Fibroblast of mammary gland (primary cell): ENCODE data around the gene RHOF.

ENCODE experiments used
- DNase-seq: peaks from one replicate; pipeline ENCODE4 v3.0.0-alpha.2; 2010; ENCODE audit warnings: low read depth
- H3K4me3 ChIP-seq: 2 replicates; pipeline ENCODE4 v1.5.1; 2011; ENCODE audit warnings: low read depth, mild to moderate bottlenecking, low read length, moderate library complexity; ENCODE audit not compliant: control insufficient read depth
- CTCF ChIP-seq: conservative IDR thresholded peaks from 2 replicates; pipeline ENCODE4 v1.5.1; 2011; ENCODE audit warnings: low read depth, low read length, inconsistent platforms; ENCODE audit not compliant: control insufficient read depth, insufficient read depth

Gene RHOF

DNA sequence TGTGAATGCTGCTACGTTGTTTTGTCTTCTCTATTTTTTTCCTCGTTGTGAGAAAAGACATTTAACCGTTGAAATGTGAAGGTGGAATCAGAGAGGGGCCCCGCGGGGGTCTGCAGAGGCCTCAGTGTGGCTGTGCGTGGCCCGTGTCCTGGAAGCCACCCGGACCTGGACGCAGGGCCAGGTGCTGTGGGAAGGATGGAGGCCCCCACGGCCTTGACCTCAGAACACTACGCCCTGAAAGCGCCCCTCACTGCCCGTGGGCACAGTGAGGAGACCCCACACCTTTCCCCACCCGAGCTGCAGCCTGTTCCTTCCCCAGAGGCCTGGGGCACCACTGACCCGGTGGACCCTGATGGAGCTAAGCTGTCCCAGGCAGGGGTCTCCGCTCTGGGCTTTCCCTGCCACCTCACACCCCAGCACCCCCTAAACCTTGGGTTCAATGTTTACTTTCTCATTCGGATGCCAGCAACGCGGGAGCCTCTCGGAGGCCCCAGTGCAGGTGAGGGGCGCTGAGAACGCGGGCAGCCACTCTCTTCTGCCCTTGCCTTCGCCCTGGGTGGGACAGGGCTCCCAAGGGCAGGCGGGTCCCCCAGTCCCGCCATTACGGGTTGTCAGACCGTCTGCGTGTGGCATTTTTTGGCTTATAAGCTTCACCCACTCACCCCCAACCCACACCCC, 37.2 kb upstream of the RHOF start:
- no peak for DNase-seq

DNA sequence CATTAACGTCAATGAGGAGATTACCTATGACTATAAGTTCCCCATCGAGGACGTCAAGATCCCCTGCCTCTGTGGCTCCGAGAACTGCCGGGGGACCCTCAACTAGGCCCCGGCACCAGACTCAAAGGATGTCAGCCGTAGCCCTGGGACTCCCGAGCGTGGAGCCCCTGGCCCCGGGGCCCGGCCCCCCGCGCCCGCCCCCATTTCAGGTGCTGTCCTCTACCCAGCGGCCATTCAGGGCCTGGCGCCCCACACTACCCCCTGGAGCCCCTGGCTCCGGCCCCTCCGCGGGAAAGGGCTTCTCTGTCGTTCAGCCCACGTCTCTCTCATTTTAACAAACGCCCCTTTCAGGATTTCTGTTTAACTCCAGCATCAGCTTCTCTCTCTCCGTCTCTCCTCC, 36.6 kb upstream of the RHOF start:
- H3K4me3 ChIP-seq, result no peak overlapping the region
- TF ChIP-seq CTCF, result no peak
- DNase-seq, result no peak

More for the DNA sequence above, 37.2 kb upstream of the RHOF start:
- TF ChIP-seq CTCF, result no peak
- no peak overlapping the region for H3K4me3 ChIP-seq

DNA sequence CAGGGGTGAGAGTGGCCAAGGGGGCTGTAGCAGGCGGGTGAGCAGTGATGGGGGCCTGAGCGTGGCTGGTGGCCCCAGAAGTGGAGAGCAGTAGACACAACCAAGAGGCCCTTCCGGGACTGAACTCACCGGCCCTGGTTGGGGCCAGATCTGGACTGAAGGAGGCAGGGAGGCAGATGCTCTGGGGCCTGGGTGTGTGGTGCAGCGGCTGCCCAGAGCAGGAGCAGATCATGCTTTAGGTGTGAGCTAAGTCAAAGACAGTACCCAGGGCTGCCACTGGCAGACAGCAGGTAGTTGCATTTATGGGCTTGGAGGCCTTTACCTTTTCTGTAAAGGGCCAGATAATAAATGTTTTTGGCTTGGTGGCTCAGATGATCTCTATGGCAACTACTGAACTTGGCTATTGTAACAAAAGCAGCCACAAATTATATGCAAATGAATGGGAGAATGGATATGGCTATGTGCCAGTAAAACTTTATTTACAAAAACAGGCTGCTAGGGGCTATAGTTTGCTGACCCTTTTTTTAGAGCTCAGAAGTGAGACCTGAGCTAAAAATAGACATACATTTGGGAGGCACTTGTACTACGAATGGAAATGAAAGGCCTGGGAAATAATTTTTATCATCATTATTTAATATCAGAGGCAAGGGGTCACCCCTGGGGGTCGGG, 35.9 kb upstream of the RHOF start:
- H3K4me3 ChIP-seq, result no peak overlapping the region
- TF ChIP-seq CTCF, result no peak
- no peak for DNase-seq

DNA sequence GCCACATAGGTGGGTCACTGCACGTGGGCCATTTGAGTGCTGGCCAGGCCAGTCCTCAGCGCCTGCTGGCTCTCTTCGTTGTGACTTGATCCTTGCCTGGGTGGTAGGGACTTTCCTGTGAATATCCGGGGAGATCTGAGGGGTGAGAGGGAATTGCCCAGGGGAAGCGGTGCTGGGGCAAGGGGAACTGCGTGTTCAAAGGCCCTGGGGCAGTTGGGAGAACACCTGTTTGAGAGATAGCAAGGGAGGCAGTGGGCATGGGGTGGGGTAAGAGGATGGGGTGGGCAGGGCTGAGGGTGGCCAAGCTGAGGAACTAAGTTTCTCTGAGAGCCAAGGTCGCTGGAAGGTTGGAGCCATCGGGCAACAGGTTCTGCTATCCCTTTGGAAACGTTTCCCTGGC, 35.3 kb upstream of the RHOF start:
- no peak for DNase-seq
- no peak for TF ChIP-seq CTCF
- no peak overlapping the region for H3K4me3 ChIP-seq

DNA sequence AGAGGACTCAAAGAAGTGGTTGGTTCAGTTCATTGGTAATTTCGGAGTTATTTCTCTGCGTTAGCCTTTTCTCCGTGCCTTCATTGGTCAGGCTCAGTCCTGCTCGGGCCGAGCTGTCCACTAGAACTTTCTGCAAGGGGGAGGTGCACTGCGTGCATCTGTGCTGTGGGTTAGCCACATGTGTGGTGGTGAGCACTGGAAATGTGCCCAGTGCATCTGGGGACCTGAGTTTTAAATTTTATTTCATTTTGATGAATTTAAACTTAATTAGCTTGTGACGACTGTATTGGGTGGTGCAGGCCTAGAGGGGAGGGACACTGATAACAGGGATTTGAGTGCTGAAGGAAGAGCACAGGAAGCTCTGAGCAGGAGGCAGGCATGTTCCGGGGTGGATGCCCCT, 34.8 kb upstream of the RHOF start:
- TF ChIP-seq CTCF, result no peak
- DNase-seq, result no peak
- no peak overlapping the region for H3K4me3 ChIP-seq

DNA sequence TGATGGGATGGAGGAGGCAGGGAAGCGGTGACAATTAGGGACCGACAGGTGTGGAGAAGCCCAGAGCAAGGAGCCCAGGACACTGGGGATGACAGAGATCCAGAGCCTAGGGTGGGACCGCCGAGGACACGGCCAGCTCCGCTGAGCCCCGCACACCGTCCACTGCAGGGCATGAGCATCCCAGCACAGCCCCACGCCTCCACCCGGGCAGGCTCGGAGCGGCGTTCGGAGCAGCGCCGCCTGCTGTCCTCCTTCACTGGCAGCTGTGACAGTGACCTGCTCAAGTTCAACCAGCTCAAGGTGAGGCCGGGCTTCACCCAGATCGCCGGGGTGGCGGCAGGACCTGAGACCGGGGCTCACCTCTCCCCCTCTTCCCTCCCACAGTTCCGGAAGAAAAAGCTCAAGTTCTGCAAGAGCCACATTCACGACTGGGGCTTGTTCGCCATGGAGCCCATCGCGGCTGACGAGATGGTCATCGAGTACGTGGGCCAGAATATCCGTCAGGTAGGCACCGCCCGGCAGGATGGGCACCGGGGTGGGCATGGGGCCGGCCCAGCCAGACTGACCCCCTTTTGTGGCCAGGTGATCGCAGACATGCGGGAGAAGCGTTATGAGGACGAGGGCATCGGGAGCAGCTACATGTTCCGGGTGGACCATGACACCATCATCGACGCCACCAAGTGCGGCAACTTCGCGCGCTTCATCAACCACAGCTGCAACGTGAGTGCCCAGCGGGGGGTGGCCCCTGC, 34.0 kb upstream of the RHOF start:
- H3K4me3 ChIP-seq, result no peak overlapping the region
- no peak for DNase-seq
- no peak for TF ChIP-seq CTCF
